ENCODE measurements around the gene SSX5. TPM values are rescaled to one million over a fixed set of nuclear protein-coding genes. Genes with fewer than 3 reads are reported as not detected.
"Not testable (repeated sequence)": the region's sequence is repeated elsewhere in the genome, so short reads cannot be mapped to it uniquely, and the experiment has no call there.

Gene SSX5
- total RNA-seq, 1 experiment from 2014 or later = not detected

DNA sequence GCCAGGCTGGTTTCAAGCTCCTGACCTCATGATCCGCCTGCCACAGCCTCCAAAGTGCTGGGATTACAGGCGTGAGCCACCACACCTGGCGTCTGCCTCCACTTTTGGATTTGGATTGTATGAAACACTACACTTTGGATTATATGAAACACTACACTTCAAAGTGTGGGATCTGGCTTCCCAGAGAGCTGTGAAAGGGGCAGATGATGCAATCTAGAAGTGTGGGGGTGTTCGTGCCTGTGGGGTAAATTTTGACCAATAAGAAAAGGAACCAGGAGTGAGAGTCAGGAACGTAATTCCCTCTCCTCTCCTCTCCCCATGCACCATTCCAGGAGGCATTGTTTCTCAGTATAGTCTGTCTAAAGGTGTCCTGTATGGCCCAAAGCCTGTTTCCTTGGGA, 14.7 kb downstream of the SSX5 start:
- not testable (repeated sequence) for H3K4me3 Mint-ChIP-seq; H2BK20ac ChIP-seq (ENCODE audit: low read depth, low read length, poor library complexity, severe bottlenecking); H3K9me3 ChIP-seq (ENCODE audit: control insufficient read depth, low read depth, low read length); DNase-seq; H3K27ac Mint-ChIP-seq; H2AK5ac ChIP-seq (ENCODE audit: insufficient read length, low read length); H4K8ac ChIP-seq (replicated peaks; ENCODE audit: insufficient read length, low read depth, low read length); H3K23me2 ChIP-seq (ENCODE audit: insufficient read length, low read depth, low read length, poor library complexity, severe bottlenecking); H2BK120ac ChIP-seq (ENCODE audit: low read depth, low read length, poor library complexity, severe bottlenecking); H3K4me1 Mint-ChIP-seq; H3K18ac ChIP-seq (ENCODE audit: insufficient read length, low read depth, low read length); H2AFZ ChIP-seq (ENCODE audit: low read length); H3K79me2 ChIP-seq (ENCODE audit: insufficient read depth, low read length); H3K4me2 ChIP-seq (ENCODE audit: insufficient read depth, insufficient read length, low read length); H3K79me1 ChIP-seq (ENCODE audit: insufficient read depth, low read depth, low read length, poor library complexity, severe bottlenecking); H3K56ac ChIP-seq (ENCODE audit: insufficient read length, low read depth, low read length); H2BK15ac ChIP-seq (ENCODE audit: low read depth, low read length); H2BK5ac ChIP-seq (ENCODE audit: insufficient read length, low read length); H4K5ac ChIP-seq (ENCODE audit: insufficient read length, low read depth, low read length); H3K9ac ChIP-seq (ENCODE audit: extremely low read depth, insufficient read length, low read length); H3K23ac ChIP-seq (ENCODE audit: insufficient read length, low read depth, low read length); H3K4ac ChIP-seq (ENCODE audit: low read depth, low read length); H3K36me3 Mint-ChIP-seq (ENCODE audit: insufficient read depth in 1 of 3, low read depth in 3 of 3); H3K27me3 ChIP-seq (ENCODE audit: insufficient read depth, low read length); H2BK12ac ChIP-seq (ENCODE audit: insufficient read length, low read depth, low read length); H3K14ac ChIP-seq (ENCODE audit: insufficient read depth, low read length); H4K20me1 ChIP-seq (ENCODE audit: control insufficient read depth, insufficient read depth, insufficient read length); H4K91ac ChIP-seq (ENCODE audit: insufficient read length, low read depth, low read length); H3K27ac ChIP-seq (ENCODE audit: insufficient read length, low read depth, low read length); H3T11ph ChIP-seq (ENCODE audit: low read length); H3K4me1 ChIP-seq (ENCODE audit: insufficient read depth, low read length)
- H3K27me3 Mint-ChIP-seq (ENCODE audit: low read depth) = peaks cover 20% of the 10 kb centered on the region
- WGBS (ENCODE audit: extremely low coverage, insufficient read length, low lambda C conversion rate) = no CpG with 5 or more reads among the region's 5 CpGs
- peaks cover 77 to 80% of the 10 kb centered on the region in 2 experiments for H3K9me3 Mint-ChIP-seq

Data from H9 (cell line).